LoVo (cell line): ENCODE data around the gene MMP20.

Source experiments
- DNase-seq: peaks from one replicate; pipeline ENCODE4 v3.0.0-alpha.2; 2016; ENCODE audit warnings: low spot score

Gene MMP20

DNA sequence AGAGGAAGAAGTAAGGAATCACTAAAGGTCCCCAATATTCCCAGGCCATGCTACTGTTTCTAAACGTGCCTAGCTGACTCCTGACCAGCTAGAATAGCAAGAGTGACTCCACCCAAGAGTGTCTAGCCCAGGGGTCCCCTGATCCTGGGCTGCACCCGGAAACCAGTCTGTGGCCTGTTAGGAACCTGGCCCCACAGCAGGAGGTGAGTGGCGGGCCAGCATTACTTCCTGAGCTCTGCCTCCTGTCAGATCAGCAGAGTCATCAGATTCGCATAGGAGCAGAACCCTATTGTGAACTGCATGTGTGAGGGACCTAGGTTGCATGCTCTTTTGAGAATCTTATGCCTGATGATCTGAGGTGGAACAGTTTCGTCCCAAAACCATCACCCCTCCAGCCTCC, 2.0 kb downstream of the MMP20 start:
- DNase-seq, result no peak

DNA sequence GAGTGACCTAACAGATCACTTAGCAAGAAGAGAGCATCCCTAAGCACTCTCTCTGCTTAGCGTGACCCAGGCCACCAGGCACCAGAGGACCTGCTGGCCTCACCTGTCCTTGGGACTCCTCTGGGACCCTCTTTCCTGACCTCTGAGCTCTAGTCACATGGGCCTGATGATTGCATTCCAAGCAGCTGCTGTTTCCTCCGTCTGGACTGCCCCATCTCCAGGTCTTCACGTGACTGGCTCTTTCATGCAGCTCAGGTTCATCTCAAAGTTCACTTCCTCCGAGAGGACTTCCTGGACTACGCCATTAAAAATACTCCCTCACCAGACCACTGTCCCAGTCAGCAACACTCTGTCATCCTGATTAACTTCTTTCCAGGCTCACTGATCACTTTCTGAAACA, 2.9 kb downstream of the MMP20 start:
- no peak for DNase-seq

DNA sequence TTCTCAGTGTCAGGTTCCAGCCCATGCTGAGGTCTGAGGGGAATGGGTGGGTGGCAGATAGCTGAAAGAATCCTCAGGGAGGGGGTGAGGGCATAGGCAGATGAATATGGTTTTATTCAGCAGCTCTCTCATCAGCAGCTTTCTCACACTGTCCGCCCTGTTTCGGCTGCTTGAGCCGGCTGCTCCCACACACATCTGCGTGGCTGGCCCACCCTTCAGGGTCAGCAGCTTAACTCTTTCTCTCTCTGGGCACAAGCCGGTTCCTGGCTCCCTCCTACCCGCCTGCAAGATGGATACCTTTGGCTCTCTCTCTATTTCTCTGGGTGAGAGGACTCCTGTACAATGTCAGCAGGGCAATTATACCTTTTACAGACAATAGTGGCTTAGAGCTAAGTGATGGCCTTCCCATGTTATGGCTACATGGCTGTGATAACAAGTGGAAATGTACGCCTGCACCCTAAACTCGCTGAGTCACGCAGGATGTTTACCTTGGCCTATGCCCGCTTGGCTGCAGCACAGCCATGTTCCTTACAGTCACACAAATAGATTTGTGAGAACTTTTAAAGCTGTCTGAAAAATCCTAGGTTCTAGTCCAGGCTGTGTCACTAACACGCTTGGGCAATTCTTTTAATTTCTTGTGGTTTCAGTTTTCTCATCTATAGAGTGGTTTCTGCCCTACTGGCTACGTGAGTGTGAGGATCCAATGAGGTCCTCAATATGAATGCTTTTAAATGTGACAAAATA, 4.1 kb downstream of the MMP20 start:
- DNase-seq, result no peak

DNA sequence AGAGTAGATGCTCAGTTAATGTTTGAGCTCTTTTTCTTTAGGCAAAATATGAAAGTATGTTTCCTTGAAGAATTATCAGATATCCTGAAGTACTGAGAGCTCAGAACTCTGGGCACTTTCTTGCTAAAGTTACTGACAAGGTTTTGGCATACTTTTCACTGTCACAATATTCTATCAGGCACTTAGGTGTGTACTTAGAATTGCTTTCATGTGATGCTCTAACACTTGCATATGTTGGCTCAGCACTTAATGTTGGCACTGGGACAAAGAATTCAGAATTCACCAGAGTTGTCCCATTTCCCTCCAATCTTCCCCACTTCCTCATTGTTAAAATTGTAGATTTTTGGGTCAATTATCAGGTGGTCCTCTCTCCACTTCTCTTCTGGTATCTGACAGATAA, 5.0 kb downstream of the MMP20 start:
- no peak for DNase-seq

DNA sequence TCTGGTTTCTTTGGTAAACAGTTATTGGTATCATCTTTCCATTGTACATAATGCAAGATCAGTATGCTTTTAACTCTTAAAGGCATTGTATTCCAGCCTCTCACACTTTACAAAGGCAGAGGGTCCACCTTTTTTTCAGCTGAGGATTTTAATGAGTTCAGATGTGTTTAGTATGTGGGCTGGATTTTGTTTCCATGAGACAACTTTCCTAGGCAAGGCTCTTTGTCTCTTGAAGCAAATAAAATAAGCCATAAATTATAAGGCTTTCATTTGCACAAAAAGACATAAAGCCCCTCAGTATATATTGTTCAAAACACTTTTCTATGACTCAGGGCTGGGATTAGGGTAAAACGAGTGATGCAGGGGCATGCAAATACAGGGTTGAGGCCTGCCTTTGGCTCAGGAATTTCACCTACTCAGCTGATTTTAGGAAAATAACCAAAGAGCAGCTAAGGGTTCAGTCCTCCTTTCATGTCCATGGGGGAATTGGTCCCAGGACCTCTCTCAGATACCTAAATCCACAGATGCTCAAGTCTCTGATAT, 7.6 kb downstream of the MMP20 start:
- no peak for DNase-seq

DNA sequence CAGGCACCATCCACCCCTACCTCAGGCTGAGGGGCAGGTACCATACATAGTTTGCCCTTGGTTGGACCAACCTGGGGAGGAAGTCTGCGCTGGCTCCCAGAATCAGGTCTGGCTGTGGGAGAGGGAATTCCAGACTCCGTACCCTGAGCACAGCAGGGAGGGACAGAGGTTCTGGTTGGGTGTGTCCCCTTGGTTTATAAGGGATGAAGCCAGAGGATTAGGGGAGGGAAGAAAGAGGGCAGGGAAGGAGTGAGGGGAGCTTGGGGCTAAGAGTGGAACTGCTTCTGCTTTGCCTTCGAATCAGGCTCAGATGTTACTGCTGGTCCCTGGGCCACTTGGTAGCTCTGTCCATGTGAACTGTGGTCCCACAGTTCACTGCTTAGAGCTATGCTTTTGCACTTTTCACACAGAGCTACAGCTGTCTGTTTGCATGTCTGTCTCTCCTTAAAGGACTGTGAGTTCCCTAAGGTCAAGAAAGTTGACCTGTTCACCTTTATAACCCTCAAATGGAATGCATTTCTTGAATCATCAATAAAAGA, 9.2 kb downstream of the MMP20 start:
- no peak for DNase-seq

DNA sequence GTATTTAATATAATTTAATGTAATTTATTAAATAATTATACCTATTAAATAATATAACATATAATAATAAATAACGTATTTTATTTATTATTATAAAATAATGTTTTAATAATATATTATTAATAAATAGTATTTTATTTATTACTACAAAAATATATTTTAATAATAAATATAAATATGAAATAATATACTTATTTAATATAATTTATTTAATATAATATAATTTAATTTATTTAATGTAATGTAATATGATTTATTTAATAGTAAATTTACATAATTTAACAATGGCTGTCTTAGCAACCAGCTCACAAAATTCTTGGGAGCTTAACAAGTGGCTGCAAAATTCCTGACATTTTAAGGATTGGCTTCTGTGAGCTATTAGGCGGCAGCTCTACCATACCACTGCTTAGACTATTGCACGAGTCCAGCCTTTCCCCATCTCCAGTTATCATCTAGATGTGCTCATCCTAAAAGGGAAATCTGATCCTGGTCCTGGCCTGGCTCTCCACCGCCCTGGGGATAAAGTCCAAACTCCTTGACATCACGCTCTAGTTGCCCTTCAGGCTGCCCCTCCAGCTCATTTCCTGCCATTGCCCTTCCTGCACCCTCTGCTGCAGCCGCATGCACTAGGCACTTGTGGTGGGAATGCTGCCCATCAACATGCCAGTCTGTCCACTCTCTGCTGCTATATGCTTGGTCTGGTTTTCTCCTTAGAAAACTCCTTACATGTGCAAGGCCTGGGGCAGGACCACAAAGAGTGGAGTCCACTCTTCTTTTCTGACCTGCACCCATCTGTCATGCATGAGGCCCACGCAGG, 9.8 kb downstream of the MMP20 start:
- no peak for DNase-seq

DNA sequence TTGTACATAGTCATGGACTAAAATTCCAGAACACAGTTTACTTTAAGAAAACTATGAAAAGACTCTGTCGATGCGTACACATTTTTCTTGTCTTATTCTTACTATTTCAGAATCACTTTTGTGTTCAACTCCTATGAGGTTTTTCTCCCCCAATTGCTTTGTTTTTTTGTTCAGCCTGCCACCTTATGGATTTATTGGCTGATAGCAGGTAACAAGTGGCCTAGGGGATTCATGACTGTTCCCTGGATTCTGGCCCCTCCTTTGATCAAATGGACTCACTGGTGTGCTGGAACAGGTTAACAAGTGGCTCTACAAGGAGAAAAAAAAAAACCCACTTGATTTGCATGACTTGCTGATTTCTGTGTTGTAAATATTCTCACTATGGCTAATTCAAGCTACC, 10.6 kb downstream of the MMP20 start:
- no peak for DNase-seq

DNA sequence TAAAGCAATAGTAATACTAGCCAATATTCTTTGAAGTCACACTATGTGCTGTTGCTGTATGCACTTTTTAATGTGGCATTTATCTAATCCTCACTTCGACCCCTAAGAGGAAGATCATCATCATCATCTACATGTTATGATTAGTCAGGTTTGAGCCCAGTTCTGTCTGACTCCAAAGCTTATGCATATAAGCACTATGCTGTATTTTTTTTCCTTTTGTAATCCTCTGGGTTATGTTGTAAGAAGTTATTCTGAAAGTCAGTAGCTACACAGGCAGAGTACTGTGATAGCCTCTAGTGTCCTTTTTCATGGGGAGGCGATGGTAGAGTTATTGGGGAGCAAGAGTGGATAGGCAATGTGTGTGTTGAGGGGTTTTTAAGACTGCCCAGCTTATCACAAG, 11.1 kb downstream of the MMP20 start:
- DNase-seq, result no peak

DNA sequence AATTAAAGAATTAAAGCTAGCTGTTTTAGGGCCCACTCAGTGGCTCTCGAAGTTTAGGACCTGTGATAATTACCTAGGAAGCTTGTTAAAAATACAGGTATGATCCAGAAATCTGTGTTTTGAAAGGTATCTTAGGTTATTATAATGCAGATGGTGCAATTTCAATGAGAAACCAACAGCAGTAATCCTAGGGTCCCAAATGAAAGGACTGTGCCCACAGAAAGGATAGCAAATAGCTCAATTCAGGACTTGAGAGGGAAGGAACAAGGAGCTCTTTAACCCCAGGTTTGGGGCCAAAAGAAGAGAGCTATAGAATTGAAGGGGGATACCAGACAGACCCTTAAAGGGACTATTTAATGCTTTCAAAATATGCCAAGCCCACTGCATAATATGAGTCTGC, 11.7 kb downstream of the MMP20 start:
- no peak for DNase-seq

DNA sequence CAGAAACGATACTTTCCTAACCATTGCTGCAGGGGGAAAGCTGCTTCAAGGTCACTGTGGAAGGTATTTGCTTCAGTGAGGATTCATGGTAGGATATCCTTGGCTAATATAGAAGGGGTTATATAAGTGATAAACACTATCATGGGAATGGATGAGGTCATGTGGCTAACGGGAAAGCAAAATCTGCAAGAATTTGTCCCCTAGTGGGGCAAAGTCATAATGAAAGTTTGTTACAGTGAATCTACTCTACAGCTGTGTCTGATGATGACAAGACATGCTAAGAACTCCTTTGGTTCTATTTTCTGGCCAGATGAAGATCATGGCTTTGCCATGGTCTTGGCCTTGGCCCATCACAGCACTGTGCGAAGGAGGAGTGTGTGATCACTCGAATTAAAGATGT, 13.8 kb downstream of the MMP20 start:
- no peak for DNase-seq

DNA sequence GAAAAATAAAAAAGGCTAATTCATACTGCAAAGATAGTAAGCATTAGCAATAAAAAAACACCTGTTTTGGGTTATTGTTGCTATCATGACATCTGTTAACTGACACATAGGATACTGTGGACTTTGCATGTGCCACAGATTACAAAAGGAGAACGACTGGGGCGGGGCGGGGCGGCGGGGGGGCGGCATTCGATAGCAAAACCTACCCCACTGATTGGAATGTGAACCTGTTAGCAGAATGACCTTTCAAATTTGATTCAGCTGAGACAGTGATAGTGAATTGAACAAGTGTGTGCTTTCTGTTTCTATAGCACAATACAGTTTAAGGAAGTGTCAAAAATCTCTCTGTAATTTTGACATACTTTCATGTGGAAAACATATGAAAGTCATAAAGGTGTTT, 14.9 kb downstream of the MMP20 start:
- no peak for DNase-seq

DNA sequence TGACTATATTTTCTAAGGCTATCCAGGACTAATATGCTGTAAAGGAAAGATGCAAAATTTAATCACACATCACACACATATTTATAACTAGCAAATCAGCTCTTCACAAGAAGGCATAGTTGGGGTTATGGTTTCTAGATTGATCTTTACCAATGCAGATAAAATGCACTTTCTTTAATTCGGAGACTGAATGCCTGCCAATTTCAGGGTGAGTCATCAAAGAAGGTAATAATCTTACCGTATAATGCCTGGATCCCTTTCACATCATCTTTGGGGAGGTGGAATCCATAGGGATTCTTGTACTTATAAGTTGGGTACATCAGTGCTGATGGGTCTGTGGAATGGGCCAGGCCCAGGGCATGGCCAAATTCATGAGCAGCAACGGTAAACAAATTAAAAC, 16.4 kb downstream of the MMP20 start:
- no peak for DNase-seq

DNA sequence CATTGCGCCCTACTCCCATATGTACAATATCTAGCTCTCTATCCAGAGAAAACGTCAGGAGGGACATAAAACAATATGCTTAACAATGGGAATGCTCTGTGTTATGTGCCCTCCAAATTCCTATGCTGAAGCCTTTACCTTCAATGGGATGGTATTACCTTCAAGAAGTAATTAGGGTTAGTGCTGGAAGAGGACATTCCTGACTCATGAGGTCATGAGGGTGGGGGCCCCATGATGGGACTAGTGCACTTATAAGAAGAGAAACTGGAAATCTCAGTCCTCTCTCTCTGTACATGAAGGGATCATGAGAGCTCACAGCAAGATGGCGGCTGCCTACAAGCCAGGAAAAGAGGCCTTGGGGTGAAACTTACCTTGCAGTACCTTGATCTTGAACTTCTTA, 20.3 kb downstream of the MMP20 start:
- DNase-seq, result peak; percentile 38

DNA sequence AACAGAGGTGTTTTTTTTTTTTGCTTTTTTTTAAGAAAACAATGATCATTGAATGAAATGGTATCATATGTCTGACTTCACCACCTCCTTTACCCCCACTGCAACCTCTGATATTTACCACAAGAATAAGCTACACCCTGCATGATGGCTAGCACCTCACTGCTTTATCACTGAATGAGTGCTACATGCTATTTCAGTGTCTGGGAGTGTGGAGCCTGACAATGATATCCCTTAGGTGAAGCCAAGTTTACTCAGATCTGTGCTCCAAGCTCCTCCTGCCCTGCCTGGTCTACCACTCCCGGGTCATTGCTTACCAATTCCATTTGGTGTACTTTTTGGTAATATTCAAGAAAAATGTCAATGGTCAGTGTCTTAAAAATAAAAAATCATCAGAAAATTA, 21.1 kb downstream of the MMP20 start:
- DNase-seq, result no peak

DNA sequence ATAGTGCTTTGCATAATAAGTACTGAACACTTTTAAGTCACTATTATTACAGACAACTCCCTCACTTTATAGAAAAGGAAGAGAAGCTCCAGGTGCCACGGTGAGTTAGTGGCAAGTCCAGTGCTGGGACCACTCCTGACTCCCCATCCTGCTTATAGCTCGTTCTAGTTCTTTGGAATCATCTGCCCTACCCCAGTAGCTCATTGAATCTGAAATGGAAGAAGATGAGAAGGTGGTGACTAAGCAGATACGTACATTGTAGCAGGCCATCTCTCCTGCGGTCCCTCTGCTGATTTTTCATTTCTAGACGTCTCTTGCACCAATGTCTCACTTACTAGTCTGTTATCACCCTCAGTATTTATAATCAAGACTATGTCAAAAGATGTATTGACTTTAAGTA, 21.6 kb downstream of the MMP20 start:
- no peak for DNase-seq

DNA sequence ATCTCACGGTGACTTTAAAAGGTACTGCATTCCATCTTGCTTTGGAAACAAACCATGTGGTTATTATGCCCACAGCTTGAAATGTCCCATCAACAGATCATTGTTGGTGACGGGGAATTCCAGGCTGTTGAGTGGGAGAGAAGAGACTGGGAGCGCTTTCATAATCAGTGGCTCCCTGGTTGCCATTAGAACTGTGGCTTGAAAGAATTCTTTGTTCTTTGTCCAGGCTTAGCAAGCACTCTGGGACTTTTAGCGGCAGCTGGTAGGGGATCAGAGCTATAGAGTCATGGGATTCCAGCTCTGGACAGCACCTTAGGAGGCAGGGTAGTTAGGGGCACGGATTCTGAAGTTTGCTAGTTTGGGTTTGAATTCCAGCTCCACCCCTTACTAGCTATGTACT, 22.0 kb downstream of the MMP20 start:
- DNase-seq, result peak; percentile 42

DNA sequence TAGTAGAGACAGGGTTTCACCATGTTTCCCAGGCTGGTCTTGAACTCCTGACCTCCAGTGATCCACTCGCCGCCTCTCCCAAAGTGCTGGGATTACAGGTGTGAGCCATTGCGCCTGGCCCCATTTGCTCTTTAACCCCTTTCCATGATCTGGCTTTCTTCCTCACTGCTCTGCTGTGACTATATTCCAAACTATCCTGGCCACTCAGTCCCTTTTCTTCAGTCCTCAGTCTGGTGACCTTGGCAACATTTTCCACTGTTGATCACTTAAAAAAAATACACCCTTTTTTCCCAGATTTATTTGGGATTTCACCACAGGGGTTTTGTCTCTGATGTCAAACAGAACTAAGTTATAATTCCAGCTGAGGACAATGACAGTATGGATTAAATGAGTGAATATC, 24.5 kb downstream of the MMP20 start:
- DNase-seq, result no peak

DNA sequence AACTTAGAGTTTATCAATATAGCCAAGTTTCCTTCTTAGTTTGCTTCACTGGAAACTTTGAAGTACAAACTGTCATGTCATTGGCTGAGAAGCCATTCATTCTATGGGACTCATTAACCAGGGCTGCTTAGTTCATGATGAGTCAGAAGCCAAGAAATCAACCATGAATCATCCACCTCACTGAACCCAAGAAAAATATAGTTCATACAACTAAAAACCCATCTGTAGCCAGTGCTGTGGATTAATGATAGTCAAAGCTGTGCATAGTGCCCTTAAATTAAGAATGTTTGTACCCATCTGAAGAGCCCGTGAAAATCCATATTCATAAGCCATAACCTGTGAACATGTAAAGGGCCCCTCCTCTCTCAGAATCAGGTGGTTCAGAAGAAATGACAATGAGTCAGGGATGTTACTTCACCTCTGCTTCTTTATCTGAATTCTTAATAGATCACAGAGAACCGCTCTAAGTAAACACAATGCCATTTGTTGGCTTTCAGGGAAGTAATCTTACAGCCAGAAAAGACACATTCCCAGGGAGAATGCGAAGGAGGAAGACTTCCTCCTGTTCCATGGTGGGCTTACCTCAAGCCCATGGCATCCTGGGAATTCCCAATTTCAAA, 25.4 kb downstream of the MMP20 start:
- peak; percentile 90 for DNase-seq

DNA sequence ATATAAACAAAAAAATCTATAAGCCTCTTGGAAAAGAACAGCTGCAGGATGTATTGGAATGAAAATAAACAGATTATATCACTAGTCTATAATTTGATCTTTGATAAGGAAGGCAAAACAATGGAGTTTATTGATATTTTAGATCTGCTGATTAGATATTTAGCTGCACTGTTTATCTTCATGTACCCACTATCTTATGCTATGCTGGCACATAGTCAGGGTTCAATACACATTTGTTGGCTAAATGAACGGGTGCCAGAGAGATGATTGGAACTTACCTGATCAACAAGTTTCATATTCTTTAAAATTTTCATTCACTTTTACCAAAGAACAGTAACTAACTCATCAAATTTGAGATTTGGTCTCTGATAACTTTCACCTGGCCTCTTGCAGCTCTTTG, 26.9 kb downstream of the MMP20 start:
- no peak for DNase-seq

DNA sequence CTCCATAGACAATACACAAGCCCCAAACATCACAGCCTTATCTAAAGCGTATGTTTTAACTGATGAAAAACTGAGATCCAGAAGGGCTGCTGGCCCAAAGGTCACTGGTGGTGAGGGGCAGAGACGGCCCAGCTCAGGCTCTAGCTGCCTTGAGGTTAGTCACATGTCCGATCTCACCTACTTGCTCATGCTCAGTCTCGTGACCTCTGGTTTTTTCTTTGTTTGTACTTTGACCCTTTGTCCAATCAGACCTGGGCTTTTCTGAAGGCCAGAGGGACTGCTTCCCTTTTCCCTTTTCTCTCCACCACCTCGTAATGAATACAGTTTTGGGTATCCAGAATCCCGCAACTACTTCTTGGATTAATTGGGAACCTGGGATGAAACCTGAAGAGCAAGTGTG, 28.6 kb downstream of the MMP20 start:
- no peak for DNase-seq

DNA sequence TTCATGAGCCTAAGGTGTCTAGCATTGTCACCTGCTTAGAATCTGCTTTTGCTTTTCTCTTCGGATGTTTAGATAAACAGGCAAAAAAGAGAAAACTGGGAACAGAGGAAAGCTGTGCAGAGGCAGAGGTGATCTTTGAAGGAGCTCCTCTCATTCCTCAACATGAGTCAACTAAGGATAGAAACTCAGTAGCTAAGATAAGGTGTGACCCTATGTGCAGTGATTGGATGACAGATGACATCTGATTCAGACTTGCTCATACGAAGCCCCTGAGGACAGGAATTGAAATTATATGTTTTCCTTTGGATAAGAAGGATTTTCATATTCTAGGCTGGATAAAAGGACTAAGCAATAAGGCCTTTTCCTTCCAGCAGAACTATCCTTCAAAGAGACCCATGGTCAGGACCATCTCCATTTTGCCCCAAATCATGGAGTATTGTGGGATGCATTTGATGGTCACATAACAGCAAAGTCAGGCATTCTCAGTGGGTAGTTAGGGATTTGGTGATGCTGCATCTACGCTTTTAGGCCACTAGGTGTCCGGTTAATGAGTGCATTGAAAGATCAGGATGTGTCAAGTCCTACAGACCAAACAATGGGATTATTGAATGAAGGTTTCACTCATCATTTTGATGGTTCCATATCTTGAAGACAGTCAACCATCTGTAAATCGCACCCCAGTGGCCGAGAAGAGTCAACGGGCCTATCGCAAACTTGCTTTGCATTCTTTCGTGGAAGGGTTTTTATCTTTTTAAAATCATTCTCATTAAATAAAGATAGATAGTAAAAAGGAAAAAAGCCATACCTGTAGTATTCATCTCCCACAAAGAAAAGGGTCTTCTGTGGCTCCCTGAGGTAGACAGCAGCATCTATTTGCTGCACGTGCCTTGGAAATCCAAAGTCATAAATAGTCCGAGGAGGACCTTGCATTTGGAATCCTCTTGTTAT, 32.2 kb downstream of the MMP20 start:
- DNase-seq, result peak; percentile 34
